Naive B cell (primary cell): ENCODE measurements around the gene HTD2. TPM values are rescaled to one million over a fixed set of nuclear protein-coding genes. Genes with fewer than 3 reads are reported as not detected.

Experiments
- ATAC-seq, 2 donors: fragments of 150-1000 bp; cut with Tn5 transposase; 2 replicates each; pipeline ENCODE4 v1.10.0; 2021; ENCODE audit warnings: low read depth in 2 of 2, mild to moderate bottlenecking in 2 of 2, moderate library complexity in 2 of 2
- DNase-seq: peaks from one replicate; pipeline ENCODE4 v3.0.0; 2022
- H3K27ac Mint-ChIP-seq, 6 donors: one replicate each; pipeline ENCODE4 v1.8.0; 2020 to 2022; ENCODE audit warnings: mild to moderate bottlenecking in 6 of 6, mixed read lengths in 6 of 6, moderate library complexity in 5 of 6, inconsistent platforms in 2 of 6
- H3K27me3 Mint-ChIP-seq, 3 donors: one replicate each; pipeline ENCODE4 v1.8.0; 2021 to 2022; ENCODE audit warnings: mixed read lengths in 3 of 3, mild to moderate bottlenecking in 1 of 3
- H3K36me3 Mint-ChIP-seq, 2 donors: one replicate each; pipeline ENCODE4 v1.8.0; 2020 to 2022; ENCODE audit warnings: mixed read lengths in 2 of 2, inconsistent platforms in 1 of 2, mild to moderate bottlenecking in 1 of 2
- H3K4me1 Mint-ChIP-seq, 3 donors: one replicate each; pipeline ENCODE4 v1.8.0; 2020 to 2022; ENCODE audit warnings: mixed read lengths in 3 of 3, inconsistent platforms in 1 of 3, mild to moderate bottlenecking in 1 of 3, moderate library complexity in 1 of 3
- H3K4me3 Mint-ChIP-seq, 8 donors: one replicate each; pipeline ENCODE4 v1.8.0; 2020 to 2022; ENCODE audit warnings: mild to moderate bottlenecking in 8 of 8, mixed read lengths in 8 of 8, moderate library complexity in 8 of 8, inconsistent platforms in 2 of 8
- H3K9me3 Mint-ChIP-seq, 7 donors: one replicate each; pipeline ENCODE4 v1.8.0; 2020 to 2022; ENCODE audit warnings: mixed read lengths in 7 of 7, mild to moderate bottlenecking in 5 of 7, inconsistent platforms in 2 of 7, moderate library complexity in 1 of 7
- polyA plus RNA-seq, 6 donors: library from polyadenylated mRNA; unstranded; fragments of 300-500 nt; fragmentation: Illumina TruSeq; gene quantifications; one replicate each; pipeline ENCODE4 v1.2.3, GENCODE V29; 2021; ENCODE audit warnings: low read depth in 6 of 6

HTD2 gene
- polyA plus RNA-seq, 6 donors from 2014 or later: 5.7 to 26.9 (median 18.6) TPM

DNA sequence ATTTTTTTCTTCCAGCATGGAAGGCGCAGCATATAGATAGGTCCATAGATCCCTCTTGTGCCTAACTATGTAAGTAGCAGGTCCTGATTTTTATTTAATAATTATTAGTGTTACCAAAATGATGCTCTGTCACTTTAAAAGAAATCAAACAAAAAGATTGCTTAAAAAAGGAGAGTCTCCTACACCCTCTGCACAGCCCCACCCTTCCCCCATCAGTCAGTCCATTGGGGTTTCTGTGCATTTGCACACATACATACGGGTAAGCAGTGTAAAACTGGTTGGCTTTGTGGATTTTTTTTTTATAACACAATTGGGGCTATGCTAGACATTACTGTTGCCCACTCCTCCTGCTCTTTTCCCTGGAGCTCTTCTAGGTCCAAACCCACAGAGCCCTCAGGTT lies 7.2 kb upstream of the HTD2 start:
- Mint-ChIP-seq H3K36me3 (peaks cover 0 to 12% of the 10 kb centered on the region in 2 donors), H3K27me3 (peaks cover 0 to 25% (median 9%) of the 10 kb centered on the region in 3 donors), H3K9me3 (peaks cover 0 to 10% (median 8%) of the 10 kb centered on the region in 7 donors), H3K27ac (peak overlapping the region in 2 of 6 donors; percentile 47 to 56), H3K4me1 (peaks cover 0 to 2% (median 0%) of the 10 kb centered on the region in 3 donors), H3K4me3 (no peak overlapping the region)
- DNase-seq: no peak
- ATAC-seq: no peak

DNA sequence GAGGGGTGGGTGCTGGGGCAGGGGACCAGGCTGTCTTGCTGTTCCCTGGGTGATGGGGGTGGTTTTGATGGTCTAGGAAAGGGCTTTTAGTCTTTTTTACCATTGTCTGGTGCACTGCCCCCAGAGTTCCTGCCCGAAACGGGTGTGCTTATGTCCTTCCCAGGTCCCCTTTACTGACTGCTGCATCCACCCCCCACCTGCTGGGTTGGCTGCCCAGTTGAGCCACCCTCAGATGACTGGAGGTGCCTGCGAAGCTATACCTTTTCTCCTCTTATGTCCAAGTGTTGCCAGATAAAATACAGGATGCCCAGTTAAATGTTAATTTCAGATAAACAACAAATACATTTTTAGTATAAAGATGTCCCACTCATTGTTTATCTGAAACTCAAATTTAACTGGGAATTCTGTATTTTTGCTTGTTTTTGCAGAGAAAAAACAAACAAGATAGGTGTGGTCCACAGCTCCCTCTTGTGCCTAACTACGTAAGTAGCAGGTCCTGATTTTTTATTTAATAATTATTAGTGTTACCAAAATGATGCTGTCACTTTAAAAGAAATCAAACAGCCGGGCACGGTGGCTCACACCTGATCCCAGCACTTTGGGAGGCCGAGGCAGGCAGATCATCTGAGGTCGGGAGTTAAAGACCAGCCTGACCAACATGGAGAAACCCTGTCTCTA lies 6.3 kb upstream of the HTD2 start:
- peaks cover 0 to 10% (median 8%) of the 10 kb centered on the region in 7 donors for H3K9me3 Mint-ChIP-seq
- ATAC-seq (no peak), DNase-seq (peak; percentile 20)
- peak overlapping the region in 2 of 6 donors; percentile 21 to 53 for H3K27ac Mint-ChIP-seq
- peaks cover 0 to 25% (median 9%) of the 10 kb centered on the region in 3 donors for H3K27me3 Mint-ChIP-seq
- H3K4me3 Mint-ChIP-seq: no peak overlapping the region
- H3K4me1 Mint-ChIP-seq: peaks cover 0 to 3% (median 0%) of the 10 kb centered on the region in 3 donors
- H3K36me3 Mint-ChIP-seq: peaks cover 0 to 12% of the 10 kb centered on the region in 2 donors

DNA sequence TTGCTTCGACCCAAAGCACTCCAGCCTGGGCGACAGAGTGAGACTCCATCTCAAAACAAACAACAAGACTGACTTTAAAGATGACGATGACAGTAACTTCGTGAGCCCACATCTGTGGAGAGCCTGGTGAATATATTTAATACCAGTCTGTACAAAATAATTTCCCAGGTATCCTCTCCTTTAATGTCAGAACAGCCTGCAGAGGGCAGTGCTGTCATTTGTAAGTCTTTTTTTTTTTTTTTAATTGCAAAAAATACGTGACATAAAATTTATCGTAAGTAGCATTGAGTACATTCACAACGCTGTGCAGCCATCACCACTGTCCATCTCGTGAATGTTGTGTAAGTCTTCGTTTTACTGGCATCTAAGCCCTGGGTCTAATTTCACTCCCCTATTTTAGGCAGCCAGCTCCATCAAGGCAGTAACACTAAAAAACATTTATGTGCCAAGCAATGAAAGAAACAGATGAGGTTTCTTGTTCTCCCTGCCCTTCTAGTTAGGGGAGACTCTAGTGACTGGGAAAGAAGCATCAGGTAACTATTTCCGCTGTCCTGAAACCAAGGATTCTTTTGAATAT lies 1.4 kb downstream of the HTD2 start:
- DNase-seq (peak; percentile 46), ATAC-seq (peak in 1 of 2 donors; percentile 6)
- Mint-ChIP-seq H3K4me3 (peak overlapping the region; percentile 92 to 99 (median 98)), H3K4me1 (peaks cover 20 to 44% (median 33%) of the 10 kb centered on the region in 3 donors), H3K27ac (peak overlapping the region in 5 of 6 donors; percentile 99 to 100 (median 100)), H3K9me3 (peaks cover 0 to 4% (median 0%) of the 10 kb centered on the region in 7 donors), H3K27me3 (peaks cover 0 to 9% (median 0%) of the 10 kb centered on the region in 3 donors), H3K36me3 (peaks cover 10 to 13% of the 10 kb centered on the region in 2 donors)

DNA sequence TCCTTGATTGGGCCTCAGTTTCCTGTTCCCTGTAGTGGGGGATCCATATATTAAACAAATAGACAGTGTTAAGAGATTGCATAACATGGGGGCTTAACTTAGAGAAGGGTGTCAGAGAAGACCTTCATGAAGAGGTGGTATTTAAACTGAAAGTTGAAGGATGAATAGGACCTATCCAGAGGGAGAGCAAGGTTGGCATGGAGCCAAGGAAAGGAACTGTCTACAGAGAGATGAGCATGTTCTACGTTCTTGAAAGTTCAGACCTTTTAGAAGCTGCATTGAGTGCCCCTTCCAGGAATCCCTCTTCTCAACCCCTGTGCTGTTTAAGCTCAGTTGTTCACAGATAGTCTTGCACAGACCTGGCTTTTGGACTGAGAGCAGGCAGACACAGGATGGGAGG lies 2.4 kb downstream of the HTD2 start:
- Mint-ChIP-seq H3K27ac (peak overlapping the region in 2 of 6 donors; percentile 8 to 84), H3K4me3 (peak overlapping the region in 3 of 8 donors; percentile 16 to 96 (median 35)), H3K27me3 (peaks cover 0 to 4% (median 0%) of the 10 kb centered on the region in 3 donors), H3K36me3 (peaks cover 10 to 13% of the 10 kb centered on the region in 2 donors), H3K9me3 (peaks cover 0 to 4% (median 0%) of the 10 kb centered on the region in 7 donors), H3K4me1 (peaks cover 23 to 48% (median 33%) of the 10 kb centered on the region in 3 donors)
- no peak for ATAC-seq
- no peak for DNase-seq

DNA sequence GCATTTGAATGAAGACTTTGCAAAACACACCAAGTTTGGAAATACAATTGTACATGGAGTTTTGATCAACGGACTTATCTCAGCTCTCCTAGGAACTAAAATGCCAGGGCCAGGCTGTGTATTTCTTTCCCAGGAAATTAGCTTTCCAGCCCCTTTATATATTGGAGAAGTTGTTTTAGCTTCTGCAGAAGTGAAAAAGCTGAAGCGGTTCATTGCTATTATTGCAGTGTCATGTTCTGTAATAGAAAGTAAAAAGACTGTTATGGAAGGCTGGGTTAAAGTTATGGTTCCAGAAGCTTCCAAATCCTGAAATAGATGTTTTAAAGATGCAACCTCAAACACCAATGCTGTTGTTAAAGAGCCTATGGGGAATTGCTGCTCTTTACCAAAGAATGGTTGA lies 11.5 kb downstream of the HTD2 start:
- DNase-seq (no peak), ATAC-seq (no peak)
- Mint-ChIP-seq H3K36me3 (peaks cover 5 to 8% of the 10 kb centered on the region in 2 donors), H3K27ac (no peak overlapping the region), H3K4me3 (no peak overlapping the region), H3K27me3 (no peaks in the 10 kb centered on the region), H3K9me3 (no peaks in the 10 kb centered on the region), H3K4me1 (peaks cover 13 to 18% (median 15%) of the 10 kb centered on the region in 3 donors)

DNA sequence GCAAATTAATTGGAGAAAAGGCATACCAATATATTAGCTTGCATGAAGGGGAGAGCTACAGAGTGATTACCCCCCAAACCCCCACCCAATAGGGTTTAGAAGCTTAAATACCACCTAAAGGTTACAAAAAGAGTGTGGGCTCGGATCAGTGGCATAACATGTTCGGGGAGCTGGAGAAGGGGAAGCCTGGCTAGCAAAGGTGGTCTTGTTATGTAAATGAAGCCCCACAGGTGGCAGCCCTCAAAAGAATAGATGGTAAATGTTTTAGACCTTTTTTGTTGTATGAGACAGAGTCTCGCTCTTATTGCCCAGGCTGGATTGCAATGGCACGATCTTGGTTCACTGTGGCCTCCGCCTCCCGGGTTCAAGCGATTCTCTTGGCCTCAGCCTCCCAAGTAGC lies 15.5 kb downstream of the HTD2 start:
- Mint-ChIP-seq H3K27ac (peak overlapping the region in 1 of 6 donors; percentile 15), H3K9me3 (no peaks in the 10 kb centered on the region), H3K4me3 (no peak overlapping the region), H3K27me3 (no peaks in the 10 kb centered on the region), H3K4me1 (peaks cover 18 to 43% (median 41%) of the 10 kb centered on the region in 3 donors), H3K36me3 (no peaks in the 10 kb centered on the region)
- ATAC-seq (no peak), DNase-seq (no peak)

DNA sequence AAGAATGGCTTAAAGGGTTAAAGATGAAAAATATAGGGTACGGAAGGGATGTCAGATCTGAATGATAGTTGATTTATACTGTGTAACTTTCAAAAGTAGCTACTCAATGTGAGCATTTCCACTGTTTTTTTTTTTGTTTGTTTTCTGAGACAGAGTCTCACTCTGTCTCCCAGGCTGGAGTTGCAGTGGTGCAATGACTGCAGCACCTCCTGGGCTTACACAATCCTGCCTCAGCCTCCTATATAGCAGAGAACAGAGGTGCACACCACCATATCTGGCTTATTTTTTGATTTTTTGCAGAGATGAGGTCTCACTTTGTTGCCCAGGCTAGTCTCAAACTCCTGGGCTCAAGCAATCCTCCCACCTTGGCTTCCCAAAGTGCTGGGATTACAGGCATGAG lies 16.5 kb downstream of the HTD2 start:
- no peaks in the 10 kb centered on the region for H3K9me3 Mint-ChIP-seq
- no peaks in the 10 kb centered on the region for H3K36me3 Mint-ChIP-seq
- ATAC-seq (no peak), DNase-seq (no peak)
- no peaks in the 10 kb centered on the region for H3K27me3 Mint-ChIP-seq
- peak overlapping the region in 1 of 6 donors; percentile 50 for H3K27ac Mint-ChIP-seq
- H3K4me3 Mint-ChIP-seq: no peak overlapping the region
- H3K4me1 Mint-ChIP-seq: peaks cover 22 to 43% (median 41%) of the 10 kb centered on the region in 3 donors

DNA sequence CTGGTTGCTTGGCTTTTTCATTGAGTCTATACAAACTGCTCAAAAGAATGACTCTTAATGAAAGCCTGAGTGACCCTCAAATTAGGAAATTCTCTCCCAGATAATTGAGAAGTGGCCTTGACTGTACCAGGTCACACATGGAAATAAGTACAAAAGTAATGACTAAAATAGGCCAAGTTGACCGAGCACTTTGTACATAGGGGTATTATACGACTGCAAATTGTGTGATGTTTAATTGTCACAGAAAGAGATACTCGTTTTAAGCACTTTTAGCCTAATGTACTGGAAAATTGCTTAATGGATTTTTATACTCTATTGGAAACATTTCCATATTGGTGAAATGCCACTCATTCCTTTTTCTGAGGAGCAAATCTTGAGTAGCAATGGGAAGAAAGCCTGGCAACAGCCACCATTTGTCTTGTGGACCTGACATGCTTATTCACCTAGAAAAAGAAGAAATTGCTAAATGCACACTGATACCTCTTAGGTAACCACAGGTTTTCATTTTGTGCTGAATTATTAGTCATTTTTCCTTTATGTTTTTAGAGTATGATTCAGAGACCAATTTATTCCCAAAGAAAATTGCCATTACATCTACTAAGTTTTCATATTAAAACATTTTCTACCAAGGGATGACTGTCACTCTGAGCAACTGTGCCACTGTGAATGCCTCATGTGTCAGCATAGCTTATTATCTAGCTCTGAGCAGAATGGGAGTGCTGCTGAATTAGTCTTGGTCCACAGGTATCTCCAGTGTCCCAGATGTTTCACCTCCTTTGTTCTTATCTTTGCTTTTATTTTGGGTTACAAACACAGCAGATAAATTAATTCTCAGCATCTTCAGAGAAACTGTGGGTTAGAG lies 17.4 kb downstream of the HTD2 start:
- Mint-ChIP-seq H3K4me3 (no peak overlapping the region), H3K27ac (peak overlapping the region in 4 of 6 donors; percentile 47 to 71 (median 60)), H3K4me1 (peaks cover 22 to 43% (median 41%) of the 10 kb centered on the region in 3 donors), H3K27me3 (no peaks in the 10 kb centered on the region), H3K36me3 (no peaks in the 10 kb centered on the region), H3K9me3 (no peaks in the 10 kb centered on the region)
- ATAC-seq: no peak
- no peak for DNase-seq

DNA sequence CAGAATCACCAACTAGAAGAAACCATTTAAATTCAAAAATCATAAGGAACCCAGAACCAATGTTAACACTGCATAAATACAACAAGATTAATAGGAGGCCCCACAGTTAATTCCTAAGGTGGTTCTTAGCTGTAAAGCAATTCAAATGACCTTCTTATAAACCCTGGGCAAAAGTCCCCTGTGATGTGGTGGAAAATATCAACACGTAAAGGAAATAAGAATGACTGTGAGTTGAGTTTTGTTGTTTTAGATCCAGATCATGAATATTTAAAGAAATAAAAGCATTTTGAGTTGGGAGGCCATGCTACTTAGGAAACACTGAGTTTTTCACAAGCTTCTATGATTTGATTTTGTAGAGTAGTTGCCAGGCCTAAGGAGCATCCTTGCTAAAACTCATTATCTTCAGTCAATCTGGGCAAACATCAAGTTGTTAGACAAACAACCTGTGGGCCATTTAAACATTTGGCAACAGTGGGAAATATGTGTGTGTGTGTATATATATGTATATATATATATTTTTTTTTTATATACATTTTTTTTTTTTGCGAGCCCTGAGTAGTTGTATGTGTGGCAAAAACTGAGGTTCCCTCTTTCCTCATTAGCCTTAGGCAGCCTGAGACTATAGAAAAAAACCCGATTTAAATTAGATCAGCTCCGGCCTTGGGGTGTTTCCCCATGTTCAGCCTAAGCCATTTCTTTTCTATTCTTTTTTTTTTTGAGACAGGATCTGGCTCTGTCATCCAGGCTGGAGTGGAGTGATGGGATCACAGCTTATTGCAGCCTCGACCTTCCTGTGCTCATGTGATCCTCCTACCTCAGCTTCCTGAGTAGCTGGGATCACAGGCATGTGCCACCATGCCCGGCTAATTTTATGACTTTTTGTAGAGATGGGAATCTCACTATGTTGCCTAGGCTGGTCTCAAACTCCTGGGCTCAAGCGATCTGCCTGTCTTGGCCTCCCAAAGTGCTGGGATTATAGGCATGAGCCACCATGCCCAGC lies 18.4 kb downstream of the HTD2 start:
- H3K9me3 Mint-ChIP-seq: no peaks in the 10 kb centered on the region
- no peaks in the 10 kb centered on the region for H3K36me3 Mint-ChIP-seq
- peaks cover 26 to 43% (median 41%) of the 10 kb centered on the region in 3 donors for H3K4me1 Mint-ChIP-seq
- H3K27me3 Mint-ChIP-seq: no peaks in the 10 kb centered on the region
- H3K4me3 Mint-ChIP-seq: peak overlapping the region in 1 of 8 donors; percentile 29
- no peak for DNase-seq
- peak overlapping the region in 5 of 6 donors; percentile 36 to 71 (median 57) for H3K27ac Mint-ChIP-seq
- peak; percentile 24 to 50 for ATAC-seq

DNA sequence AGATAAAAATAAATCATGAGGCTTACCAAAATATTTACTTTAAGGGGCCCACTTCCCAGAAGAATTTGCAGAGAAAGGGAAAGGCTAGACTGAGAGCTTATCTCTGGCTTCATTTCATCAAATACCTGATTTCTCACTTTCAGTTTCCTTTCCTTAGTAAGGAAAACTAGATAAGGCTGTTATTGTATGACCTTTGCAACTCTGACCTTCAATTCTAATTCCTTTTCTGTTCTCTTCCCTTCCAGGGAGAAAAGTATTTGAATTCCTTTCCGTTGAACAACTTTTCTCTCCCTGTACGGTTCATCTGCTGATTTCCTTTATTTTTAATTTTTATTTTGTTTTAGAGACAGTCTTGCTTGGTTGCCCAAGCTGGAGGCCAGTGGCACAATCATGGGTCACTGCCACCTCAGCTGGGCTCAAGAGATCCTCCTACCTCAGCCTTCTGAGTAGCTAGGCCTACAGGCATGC lies 19.2 kb downstream of the HTD2 start:
- peaks cover 26 to 44% (median 41%) of the 10 kb centered on the region in 3 donors for H3K4me1 Mint-ChIP-seq
- H3K27ac Mint-ChIP-seq: peak overlapping the region in 3 of 6 donors; percentile 14 to 71 (median 59)
- ATAC-seq (peak in 1 of 2 donors; percentile 28), DNase-seq (no peak)
- peak overlapping the region in 2 of 8 donors; percentile 24 to 27 for H3K4me3 Mint-ChIP-seq
- no peaks in the 10 kb centered on the region for H3K36me3 Mint-ChIP-seq
- H3K27me3 Mint-ChIP-seq: no peaks in the 10 kb centered on the region
- no peaks in the 10 kb centered on the region for H3K9me3 Mint-ChIP-seq

DNA sequence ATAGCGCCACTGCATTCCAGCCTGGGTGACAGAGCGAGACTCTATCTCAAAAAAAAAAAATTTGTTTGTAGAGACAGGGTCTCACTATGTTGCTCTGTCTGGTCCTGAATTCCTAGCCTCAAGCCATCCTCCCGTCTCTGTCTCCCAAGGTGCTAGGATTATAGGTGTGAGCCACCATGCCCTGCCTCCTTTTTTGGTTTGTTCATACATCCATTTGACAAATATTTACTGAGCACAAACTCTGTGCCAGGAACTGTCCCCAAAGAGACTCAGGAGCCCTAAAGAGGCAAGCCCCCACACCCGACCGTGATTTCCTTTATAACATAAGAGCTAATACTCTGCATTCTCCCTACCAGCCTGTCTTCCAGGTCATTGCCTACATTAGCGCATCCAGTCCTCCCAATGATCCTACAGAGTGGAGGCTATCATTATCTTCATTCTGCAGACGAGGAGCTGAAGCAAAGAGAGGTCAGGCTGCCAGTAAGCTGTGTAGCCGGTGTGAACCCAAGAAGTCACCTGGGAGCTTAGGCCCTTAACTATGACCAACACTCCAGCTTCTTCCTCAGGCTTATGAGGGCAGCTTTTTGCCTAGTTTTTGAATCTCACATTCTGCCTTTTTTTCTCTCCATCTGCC lies 20.1 kb downstream of the HTD2 start:
- Mint-ChIP-seq H3K4me3 (peak overlapping the region in 3 of 8 donors; percentile 36 to 66 (median 62)), H3K27ac (peak overlapping the region; percentile 24 to 83 (median 70)), H3K27me3 (no peaks in the 10 kb centered on the region), H3K36me3 (no peaks in the 10 kb centered on the region), H3K4me1 (peaks cover 21 to 44% (median 34%) of the 10 kb centered on the region in 3 donors), H3K9me3 (no peaks in the 10 kb centered on the region)
- DNase-seq: no peak
- no peak for ATAC-seq
